Fibroblast of skin of right quadriceps (primary cell): ENCODE measurements around the gene MAD1L1.
"Not testable (repeated sequence)": the region's sequence is repeated elsewhere in the genome, so short reads cannot be mapped to it uniquely, and the experiment has no call there.

Experiments
- DNase-seq: peaks from one replicate; pipeline ENCODE4 v3.0.0-alpha.2; 2013

The MAD1L1 gene

DNA sequence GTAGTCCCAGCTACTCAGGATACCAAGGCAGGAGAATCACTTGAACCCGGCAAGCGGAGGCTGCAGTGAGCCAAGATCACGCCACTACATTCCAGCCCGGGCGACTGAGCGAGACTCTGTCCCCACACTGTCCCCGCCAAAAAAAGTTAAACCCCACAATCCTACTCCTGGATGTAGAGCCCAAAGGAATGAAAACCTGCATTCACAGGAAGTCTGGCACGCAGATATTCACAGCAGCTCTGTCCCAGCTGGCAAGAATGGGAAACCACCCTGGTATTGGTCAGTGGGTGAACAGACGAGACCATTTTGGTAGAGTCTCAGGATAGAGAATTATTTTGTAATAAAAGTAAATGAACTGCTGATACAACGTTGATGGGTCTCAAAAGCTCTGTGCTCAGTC is 225.2 kb downstream of the MAD1L1 start:
- DNase-seq, result no peak

DNA sequence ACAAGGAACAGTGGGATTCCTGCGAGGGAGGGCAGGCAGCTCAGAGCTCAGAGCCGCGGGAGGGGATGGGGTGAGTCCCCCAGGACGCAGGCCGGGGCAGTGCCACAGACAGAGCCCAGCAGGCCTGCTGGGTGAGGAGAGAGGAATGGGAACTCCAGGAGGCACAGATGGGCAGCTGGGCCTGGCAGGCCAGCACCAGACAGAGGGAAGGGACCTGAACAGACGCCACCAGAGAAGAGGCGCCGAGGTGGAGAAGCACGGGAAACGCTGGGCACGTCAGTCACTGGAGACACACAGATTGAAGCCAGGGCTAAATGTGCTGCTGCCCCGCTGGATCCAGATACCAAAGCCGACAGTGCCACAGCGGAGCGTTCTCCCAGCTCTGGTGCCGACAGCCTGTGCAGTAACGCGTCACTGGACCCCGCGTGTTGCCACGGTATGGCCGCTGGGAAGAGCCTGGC is 225.8 kb downstream of the MAD1L1 start:
- no peak for DNase-seq

DNA sequence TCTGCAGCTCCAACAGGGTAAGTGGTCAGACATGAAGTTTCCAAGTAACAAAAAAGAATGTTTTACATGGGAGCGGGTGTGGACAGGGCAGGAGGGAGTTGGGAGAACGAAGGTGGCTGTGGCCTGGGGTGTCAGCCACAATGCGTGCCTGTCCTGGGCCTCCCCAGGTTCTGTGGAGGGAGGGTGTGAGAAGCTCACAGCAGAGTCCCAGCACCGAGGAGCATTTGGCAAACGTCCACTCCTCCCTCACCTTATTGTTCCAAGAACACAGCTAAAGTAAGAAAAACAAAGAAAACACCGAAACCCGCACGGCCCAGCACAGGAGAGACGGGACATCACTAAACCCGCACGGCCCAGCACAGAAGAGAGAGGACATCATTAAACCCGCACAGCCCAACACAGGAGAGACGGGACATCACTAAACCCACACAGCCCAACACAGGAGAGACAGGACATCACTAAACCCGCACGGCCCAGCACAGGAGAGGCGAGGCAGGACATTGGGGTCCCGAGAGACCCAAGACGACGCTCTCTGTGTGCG is 226.4 kb downstream of the MAD1L1 start:
- DNase-seq, result no peak

DNA sequence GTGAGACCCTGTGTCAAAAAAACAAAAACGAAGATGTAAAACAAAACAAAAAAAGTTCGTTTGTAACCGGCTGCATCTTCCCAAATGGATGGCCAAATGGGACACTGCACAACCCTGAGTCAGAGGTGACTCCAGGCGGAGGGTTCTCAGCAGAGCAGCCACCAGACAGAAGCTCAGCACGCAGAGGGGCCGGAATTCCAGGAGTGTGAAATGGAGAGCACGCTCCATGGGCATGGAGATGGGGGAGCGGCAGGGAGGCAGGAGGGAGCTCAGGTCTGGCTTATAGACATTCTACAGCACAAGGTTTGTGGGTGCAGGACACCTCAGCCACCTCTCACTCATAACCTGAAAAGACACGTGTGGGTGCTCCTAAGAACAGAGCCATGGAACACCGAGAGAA is 227.0 kb downstream of the MAD1L1 start:
- no peak for DNase-seq

DNA sequence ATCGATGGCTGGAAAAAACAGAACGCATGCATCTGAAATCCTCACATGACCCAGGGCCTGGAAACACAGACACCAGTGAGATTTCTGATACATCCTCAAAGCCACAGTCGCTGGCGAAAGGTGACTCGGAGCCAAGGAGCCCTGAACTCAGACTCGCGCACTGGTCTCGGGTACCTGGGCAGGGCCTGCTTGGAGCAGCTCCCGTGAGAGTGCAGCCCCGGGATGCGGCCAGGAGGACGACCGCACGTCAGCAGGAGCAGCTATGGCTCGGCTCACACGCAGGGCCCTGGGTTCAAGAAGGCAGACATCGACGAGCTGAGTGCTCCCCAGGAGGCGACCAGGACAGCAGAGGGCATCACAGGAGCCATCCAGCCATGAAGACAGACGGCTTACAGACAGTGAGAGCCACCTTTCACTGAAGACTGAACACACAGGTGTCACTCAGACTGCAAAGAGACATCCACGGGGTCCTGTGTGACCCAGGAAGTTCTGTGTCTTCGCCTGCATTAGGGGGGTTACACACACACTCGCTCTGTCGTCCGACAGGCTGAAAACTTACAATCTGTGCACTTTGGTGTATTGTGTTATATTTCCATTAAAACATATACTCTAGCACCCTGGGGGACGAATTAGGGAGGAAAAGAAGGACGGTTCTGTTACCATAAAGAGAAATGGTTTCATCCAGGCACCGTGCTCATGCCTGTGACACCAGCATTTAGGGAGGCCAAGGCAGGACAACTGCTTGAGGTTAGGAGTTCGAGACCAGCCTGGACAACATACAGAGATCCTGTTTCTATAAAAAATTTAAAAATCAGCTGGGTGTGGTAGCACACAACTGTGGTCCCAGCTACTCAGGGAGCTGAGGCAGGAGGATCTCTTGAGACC is 227.7 kb downstream of the MAD1L1 start:
- DNase-seq, result no peak

DNA sequence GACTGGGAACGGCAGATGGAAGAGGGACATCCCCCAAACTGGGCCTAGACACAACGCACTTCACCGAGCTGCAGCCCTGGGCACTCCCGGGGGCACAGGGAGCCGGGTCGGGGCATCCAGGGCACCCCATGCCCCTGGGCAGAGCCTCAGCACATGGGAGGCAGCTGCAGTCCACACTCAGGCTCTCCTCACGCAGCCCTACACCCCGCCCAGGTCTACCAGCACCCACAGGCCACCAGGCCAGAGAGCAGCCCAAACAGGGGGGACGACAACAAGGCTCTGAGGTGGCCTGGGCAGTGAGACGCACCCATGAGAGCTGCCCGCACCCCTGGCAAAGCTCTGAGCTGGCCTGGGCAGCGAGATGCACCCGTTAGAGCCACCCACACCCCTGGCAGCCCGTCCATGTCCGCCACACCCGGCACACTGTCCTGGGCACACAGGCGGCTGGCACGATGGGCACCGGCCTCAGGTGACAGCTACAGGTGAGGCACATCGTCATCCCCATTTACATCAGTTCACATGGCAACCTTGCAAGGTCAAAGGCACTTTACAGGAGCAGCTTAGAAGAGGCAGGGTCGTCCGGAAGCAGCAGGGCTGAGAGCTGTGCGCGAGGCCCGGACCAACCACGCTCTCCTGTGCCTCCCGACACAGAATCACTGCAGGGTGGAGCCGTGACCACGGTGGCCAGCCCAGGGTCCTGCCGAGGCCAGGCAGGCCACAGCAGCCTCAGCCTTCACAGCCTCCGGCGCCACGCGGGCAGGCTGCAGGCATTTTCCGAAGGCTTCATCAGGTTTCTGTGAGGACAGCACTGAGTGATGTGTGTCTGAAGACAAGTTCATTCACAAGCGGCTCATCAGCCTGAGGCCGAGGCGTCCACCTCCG is 228.6 kb downstream of the MAD1L1 start:
- no peak for DNase-seq

DNA sequence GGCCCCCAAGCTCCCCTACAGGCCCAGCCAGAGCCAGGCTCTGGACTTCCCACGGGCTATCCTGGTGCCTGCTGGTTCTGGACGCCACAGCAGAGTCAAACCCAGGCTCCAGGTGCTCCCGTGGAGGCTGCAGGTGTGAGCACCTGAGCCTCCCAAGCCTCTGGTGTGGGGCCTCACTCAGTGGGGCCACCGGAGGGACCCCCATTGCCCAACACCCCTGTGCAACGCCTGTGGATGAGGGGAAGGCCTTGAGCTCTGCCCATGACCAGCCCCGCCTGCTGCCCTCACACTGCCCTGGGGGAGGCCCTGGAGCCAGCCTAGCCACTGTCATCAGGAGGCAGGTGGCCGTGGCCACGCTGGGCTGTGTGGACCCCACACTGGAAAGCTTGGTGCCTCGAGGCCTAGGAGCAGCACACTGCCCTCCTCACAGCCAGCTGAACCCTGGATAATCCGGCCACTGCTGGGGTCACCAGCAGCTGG is 229.3 kb downstream of the MAD1L1 start:
- no peak for DNase-seq

DNA sequence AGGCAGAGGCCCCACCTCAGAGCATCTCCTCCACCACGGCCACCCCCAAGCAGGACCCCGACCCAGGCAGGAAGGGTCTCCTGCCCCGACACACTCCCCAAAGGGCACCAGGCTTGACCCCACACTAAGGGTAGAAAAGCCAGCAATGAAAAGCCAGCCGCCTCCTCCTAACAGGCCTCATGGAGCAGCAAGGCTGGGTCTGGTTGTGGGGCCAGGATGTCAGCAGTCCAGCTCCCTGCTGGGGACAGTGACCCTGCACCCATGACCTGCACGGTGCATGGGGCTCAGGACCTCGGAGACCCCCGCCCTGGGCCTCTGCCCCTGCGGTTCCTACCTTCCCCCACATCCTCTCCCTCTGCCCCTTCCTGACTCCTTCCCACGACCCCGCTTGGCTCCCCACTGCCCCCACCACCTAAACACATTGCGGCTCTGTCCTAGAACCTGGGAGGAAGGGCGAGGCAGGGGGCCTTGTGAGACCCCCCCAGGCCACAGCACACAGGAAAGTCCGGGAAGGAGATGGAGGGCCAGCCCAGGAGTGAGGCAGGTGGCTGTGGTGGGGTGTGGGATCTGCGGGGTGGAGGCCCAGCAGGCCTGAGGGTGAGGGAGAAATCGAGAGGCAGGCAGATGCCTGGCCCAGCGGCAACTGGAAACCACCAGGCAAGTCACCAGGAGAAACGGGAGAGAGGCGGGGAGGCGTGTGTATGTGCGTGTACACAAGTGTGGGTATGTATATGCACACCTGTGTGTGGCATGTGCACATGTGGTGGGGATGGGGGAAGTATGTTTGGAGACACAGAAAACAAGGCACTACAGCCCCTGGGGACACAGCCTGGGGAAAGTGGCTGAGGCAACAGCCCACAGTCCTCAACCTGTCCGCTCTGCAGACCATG is 229.9 kb downstream of the MAD1L1 start:
- DNase-seq, result no peak

DNA sequence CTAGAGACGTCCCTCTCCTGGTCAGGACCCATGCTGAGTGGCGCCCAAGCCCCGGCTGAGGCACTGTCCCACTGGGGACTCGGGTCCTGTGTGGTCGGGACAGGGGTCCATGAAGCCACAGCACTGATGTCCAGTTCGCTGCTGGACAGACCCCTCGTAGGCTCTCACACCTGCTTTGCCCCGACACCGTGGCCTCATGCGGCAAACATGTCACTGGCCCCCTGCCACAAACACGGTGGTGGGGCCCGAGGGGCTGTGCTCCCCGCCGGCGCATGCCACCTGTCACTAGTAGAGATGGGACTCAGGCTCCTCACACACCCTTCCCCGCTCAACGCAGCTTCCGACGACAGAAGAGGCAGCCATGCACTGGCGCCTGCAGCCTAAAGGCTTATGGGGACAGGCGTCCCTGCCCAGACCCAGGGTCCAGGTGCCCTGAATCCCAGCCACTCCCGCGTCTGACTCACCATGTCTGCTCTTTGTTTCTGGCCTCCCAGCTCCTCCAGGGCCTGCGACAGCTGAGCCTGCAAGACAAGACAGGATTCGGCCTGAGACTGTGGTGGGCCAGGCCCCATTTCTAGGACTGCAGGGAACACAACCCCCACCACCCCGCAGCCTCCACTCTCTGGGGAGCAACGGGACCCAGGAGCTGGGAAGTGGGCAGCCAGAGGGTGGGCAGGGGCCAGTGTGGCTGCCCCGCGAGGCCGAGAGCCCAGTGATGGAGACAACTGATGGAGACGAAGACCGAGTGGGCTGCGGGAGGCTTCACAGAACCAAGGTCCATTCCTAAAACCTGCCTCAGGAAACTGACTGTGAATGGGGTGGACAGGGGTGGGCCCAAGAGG is 230.9 kb downstream of the MAD1L1 start:
- no peak for DNase-seq

DNA sequence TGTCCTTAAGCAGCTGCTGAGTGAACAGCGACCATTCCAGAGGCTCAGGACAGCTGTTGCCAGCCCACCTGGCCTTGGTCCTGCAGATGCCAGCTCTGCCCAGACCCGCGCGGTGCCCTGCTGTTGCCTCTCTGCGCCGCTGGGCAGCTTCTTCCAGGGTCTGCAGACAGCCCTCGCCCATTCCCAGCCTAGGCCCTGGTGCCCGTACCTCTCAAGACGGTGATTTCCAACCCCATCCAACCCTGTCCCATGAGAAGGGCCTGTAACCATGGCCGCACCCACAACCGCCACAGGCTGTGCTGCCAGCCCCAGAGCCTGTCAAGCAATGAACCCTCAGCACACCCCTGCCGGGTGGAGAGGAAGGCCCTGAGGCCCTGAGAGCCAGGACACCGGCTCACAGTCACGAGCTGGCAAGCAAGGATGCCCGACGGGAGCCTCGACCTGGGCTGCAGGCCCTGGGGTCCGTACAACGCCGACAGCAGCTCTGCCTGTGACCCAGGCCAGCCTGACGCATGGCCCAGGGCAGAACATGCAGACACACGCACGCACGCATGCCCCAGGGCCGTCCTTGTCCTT is 231.9 kb downstream of the MAD1L1 start:
- no peak for DNase-seq

DNA sequence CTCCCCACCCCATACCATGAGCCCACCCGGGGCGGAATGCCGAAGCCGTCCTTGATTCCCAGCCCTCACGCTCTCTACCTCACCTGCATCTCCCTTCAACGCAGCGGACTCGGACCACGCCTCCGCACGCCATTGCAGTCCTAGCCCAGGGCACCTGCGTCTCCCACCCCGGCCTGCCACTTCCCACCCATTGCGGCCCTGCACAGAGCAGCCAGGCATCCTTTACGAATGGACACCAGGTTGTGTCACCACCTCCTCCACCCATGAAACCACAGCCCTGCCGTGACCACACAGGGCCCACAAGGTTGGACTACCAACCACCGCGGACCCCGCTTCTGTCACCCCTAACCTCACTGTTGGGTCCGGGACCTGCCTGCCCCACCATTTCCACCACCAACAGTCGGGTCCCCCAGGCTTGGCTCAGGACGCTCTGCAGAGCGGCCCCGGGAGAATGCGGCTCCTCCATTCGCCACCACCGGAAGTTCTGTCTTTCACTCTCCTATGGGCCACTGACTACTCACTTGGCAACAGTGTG is 232.5 kb downstream of the MAD1L1 start:
- no peak for DNase-seq

DNA sequence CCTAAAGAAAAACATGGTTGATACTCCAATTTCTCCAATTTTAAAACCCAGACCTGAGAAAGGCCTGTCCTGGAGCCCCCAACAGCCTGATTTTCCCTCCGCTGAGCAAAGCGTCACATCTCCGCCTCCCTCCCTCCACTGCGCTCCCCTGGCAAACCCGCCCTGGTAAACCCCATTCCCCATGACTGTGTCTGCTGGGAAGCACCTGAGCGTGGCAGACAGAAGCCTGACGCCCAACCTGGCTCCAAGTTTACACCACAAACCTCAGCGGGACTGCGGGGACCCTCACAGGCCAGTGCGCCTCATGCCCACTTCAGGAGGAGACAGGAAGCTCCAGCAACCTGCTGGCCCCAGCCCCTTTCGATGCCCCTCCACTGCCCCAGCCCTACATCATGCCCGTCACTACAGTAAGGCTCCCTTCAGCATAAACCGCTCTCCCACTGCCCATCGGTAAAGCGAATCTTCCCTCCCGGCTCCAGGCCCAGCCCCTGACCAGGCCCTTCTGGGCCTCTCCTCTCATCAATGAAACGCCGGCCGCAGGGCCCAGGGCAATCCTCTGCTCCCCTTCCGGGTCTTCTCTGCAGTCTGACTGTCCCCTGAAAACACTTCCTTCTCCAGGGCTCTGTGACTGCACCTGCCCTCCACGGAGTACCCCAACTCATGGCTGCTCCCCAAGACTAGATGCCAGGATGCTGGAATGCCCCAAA is 233.3 kb downstream of the MAD1L1 start:
- no peak for DNase-seq

DNA sequence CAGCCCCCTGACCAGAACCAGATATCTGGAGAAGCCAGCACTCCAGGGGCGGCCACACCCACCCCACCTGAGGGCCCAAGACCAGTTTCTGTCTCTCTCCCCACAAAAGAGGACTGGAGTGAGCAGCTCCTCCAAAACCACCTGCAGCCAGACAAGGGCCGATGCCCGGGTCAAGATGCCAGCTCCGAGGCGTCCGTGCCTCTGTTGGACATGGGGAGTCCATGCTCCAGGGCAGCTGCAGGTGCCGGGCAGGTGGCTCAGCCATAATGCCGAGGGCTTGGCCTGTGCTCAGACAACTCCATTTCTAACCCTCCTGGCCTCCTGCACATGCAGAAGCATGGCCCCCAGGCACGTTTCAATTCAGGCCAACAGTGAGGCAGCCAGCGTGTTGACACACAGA is 234.6 kb downstream of the MAD1L1 start:
- no peak for DNase-seq

DNA sequence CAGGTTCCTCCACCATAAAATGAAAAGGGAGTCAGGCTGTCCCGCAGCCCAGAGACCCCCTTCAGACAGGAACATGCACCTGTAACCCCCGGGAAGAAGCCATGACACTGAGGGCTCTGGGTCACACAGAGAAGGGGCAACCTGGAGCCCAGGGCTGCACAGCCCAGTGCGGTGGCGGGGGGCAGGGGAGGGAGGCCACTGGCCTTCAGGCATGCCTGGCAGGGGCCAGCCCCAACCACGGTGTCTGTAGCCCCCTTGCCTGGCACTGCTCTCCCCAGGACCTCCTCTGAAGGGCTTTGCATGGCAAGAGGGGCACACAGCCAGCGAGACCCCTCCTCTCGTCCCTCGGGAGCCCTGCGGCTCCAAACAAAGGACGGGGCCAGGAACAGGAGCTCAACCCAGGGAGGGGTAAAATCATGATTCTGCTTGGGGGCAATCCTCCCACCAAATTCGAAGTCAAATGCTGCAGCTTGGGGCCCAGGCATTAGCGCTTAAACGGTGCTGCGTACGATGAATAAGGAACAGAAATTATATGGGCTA is 235.1 kb downstream of the MAD1L1 start:
- DNase-seq, result no peak

DNA sequence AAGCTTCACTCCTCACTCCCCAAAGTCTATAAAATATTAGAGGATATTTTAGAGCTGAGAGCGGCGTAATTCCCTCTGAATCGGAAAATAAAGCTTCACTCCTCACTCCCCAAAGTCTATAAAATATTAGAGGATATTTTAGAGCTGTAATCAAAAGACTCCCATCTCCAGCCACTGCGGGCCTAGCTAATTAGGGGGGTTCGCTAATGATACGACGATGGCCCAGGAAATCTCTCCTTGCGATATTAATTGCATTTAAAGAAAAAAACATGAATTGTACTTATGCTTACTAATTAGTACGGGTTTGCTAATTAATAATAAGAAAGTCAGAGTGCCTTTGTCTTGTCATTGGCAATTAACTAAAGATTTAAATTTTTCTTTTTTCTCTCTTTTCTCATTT is 235.9 kb downstream of the MAD1L1 start:
- DNase-seq, result no peak

DNA sequence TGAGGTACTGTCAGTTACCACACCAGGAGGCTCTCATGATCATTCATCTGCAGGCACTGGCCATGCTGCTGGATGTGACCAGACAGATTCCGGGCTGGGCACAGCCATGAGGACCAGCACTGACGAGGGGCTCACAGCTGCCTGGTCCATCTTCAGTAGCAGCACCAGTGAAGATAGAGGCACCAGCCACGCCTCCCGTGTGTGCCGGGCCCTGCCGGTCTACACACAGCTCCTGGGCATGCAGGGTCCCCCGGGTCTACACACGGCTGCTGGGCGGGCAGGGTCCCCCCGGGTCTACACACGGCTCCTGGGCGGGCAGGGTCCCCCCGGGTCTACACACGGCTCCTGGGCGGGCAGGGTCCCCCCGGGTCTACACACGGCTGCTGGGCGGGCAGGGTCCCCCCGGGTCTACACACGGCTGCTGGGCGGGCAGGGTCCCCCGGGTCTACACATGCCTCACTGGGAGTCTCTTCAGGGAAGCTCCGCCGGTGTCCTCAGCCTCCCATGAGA is 236.8 kb downstream of the MAD1L1 start:
- not testable (repeated sequence) for DNase-seq

DNA sequence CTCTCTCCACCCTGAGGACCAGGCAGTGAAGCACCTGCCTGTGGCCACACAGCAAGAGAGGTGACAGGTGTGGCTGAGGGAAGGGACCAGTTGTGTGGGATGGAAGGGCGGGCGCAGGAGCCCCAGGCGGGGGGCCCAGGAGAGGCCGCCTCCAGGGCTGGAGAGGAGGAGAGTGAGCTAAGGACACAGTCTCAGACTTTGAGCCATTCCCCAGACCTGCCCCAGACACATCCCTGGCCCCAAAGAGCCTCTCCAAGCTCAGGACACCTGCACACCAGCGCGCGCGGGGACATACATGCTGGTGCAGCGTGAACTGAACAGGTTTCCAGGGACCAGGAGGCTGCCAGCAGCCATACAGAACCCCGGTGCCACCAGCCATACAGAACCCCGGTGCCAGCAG is 237.3 kb downstream of the MAD1L1 start:
- no peak for DNase-seq

DNA sequence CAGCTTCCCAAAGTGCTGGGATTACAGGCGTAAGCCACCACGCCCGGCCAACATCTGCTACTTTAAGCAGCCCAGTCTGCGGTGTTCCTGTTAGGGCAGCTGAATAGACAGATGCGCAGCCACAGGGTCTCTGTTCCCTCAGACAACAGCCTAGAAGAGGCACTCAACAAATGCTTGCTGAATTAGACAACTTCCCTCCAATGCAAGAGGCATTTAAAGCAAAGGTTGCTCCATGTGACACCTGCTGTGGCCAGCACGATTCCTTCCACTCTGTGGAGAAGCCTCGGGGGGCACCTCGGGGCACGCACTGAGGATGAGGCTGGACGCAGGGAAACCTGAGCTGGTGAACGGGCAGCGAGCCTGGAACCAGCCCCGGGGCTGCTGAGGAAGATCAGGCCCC is 237.8 kb downstream of the MAD1L1 start:
- DNase-seq, result no peak
